MV-4-11 (cell line): ENCODE results near the gene PLXDC2.
A peak's percentile ranks its signal among the peaks of the same experiment; 100 is the strongest.
"Not testable (repeated sequence)": the region's sequence is repeated elsewhere in the genome, so short reads cannot be mapped to it uniquely, and the experiment has no call there.

Experiments
- DNase-seq: peaks from one replicate; lab custom pipeline; 2025; lab: John Stamatoyannopoulos, UW

PLXDC2 gene

DNA sequence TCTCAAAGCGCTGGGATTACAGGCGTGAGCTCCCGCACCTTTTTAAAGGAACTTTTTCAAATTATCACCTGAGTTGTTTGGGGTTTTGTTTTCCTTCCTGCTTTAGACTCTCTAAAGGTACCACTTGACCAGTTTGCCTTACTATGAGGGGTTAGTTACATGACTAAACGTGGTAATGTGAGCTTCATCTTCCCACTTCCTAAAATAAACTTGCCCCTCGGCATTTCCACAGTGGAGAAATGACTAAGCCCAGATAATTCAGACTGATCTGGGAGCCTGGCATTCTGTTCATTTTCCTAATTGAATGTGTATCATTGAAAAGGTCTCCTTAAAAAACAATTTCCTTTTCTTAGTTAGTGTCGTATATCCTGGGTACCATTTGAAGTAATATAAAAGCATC is 163.4 kb downstream of the PLXDC2 start:
- DNase-seq, result no peak

- DNase-seq, result peak; percentile 70
Observed at GRCh38 chr10:19983880-19984565, 167.8 kb downstream of the PLXDC2 start.

- DNase-seq, result no peak
Observed at GRCh38 chr10:19985745-19986144, 169.5 kb downstream of the PLXDC2 start.

DNA sequence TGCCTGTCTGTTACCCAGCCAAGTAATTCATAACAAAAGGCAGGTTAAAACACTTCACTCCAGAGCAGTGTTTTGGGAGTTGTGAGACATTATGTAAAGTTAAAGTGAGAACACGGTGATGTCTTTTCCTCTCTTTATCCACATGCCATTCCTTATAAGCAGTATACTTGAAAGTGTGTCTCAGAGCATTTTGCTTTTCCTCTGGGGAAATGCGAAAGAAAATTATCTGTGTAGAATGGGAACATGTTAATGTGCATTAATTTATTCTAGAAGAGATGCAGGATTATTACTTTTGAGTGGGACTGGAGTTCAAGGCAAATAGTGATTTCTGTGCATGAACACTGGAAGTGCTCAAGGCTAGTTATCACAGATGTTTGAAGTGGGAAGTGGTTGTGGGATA is 170.4 kb downstream of the PLXDC2 start:
- no peak for DNase-seq

DNA sequence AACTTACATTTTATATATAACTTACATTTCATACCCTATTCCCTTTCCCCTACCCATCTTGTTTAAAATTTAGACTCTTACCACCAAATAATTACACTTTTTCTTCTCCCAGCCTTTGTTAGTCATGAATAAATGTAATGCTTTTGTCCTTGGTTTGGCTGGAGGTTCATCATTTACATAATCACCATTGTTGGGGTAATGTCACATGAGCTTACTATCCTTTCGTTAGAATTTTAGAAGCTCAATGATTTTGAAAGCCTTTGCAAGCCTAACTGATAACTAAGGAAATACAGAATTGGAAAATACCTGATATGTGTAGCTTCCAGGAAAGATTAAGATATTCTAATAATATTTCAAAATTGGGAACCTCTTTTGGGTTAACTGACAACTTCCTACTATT is 171.7 kb downstream of the PLXDC2 start:
- no peak for DNase-seq

- DNase-seq, result peak; percentile 87
Observed at GRCh38 chr10:19993714-19994315, 177.6 kb downstream of the PLXDC2 start.

DNA sequence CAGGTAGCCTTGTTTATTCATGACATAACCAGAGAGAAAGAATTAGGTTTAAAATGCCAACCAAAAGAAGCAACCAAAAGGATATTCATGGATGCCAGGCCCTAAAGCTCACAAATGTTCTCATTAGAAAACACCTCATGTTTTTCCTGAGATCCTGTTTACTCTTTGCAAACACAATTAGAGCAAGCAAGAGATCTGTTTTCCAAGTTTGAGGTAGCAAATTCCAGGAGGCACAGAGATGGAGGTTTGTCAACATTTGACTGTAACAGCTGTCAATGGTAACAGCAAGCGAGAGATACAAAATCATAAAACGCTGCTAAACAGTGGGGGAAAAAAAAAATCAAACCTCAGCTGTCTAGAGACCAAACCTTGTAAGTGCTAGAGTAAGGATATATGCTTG is 182.2 kb downstream of the PLXDC2 start:
- no peak for DNase-seq

DNA sequence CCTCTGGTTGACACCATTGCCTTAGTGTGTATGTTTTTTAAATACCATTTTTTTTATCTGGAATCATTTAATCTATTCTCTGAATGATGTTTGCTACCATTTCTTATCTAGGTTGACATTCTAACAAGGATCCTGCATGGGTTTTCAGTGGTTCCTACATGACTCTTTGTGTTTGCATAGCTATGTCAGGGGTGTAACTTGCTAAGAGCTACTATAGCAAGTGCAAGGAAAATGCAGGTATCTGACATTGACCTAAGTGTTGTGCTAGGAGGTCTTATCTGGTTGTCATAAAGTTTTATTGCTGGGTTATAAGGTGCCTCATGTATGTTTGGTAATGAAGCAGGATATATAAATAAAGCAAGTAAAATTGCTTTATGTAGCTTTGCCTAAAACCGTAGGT is 183.2 kb downstream of the PLXDC2 start:
- no peak for DNase-seq

GRCh38 chr10:20002026-20002425 is 185.8 kb downstream of the PLXDC2 start:
- DNase-seq, result not testable (repeated sequence)

DNA sequence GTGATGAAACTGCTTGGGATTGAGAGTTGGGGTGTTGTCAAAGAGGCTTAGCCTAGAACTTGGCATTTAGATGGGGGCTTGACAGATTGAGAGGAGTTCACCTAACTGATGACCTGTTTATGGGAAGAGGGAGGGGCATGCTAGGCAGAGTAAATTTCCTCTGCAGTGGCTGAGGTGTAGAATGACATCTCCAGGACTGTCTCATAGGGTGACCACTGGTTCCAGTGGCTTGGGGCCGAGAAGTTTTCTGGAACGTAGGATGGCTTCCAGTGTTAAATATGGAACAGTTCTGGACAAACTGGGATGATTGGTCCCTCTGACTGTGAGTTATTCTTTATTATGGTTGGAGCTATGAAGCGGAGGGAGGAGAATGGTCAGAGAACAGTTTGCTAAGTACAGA is 186.4 kb downstream of the PLXDC2 start:
- no peak for DNase-seq

GRCh38 chr10:20004087-20004523 is 187.9 kb downstream of the PLXDC2 start:
- peak; percentile 86 for DNase-seq

GRCh38 chr10:20005638-20006037 is 189.4 kb downstream of the PLXDC2 start:
- DNase-seq, result no peak

GRCh38 chr10:20006169-20006870 is 190.1 kb downstream of the PLXDC2 start:
- DNase-seq, result no peak

DNA sequence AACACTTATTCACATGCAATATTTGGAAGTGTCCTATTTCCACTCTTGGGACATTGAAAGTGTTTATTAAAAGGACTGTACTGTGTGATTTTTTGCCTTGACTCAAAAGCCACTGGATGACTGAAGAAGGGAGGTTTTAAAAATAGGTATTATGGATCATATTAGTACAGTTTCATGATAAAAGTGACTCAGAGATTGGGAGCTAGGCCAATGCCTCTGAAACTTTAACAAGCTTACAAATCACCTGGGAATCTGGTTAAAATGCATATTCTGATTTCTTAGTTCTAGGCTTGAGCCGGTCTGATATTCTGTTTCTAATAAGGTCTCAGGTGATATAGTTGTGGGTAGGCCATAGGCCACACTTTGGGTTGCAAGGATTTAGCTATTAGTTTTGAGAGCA is 191.2 kb downstream of the PLXDC2 start:
- DNase-seq, result no peak

DNA sequence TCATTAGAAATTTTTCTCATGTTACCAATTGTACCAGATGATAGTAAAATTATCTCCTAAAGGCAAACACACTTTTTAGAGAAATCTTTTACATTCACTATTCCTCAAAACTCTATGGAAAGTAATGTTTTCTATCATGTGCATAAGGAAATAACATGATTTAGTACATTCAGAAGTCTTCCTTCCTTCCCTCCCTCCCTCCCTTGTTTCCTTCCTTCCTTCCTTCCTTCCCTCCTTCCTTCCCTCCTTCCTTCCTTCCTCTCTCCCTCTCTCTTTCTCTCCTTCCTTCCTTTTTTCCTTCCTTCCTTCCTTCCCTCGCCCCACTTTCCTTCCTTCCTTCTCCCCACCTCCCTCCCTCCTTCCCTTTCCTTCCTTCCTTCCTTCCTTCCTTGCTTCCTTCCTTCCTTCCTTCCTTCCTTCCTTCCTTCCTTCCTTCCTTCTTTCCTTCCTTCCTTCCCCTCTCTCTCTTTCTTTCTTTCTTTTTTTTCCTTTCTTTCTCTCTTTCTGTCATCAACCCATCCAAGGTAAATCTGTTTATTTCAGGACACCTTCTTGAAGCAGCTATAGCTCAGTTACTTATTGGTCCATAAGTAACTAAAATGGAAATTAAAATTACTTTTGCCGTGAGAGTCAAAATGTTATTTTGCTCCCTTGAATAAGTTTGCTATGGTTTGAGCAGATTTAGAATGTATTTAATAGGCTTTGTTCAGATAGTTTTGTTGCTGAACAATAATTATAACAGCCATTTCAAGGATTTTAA is 197.9 kb downstream of the PLXDC2 start:
- DNase-seq, result no peak

DNA sequence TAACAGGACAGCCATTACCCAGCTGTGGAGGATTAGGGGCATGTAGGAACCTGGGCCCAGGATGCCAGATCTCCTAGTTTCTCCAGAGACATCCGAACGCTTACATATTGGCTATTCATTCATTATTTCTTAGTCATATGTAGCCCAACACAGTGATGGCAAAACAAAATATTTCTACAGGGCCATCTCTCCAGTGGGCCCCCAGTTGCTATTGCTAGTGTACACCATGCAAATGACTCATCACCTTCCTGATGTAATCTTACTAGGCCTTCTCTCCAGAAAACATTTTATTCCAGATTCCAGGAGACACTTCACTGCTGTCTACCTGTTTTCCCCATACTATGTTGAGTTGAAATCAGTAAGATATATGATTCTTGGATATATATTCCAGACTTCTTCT is 201.7 kb downstream of the PLXDC2 start:
- DNase-seq, result peak; percentile 9

DNA sequence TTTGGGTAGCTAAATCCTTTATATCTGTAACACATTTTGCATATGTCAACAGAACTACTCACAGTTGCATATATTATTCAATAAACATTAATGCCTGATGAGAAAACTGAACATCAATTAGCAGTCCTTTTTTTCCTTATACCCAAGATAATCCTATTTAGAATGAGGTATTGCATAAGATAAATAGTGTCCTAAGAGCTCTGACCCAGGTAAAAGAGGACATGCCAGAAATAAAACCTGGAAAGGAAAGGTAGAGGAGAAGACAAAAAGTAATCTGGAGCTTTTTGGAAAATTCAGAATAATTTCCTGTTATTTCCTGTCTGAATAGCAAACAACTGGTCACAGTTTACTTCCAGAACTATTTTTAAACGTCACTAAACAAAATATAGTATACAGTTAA is 204.4 kb downstream of the PLXDC2 start:
- no peak for DNase-seq

- DNase-seq, result no peak
Observed at GRCh38 chr10:20029523-20029922, 213.3 kb downstream of the PLXDC2 start.

- DNase-seq, result no peak
Observed at GRCh38 chr10:20033476-20033875, 217.2 kb downstream of the PLXDC2 start.

DNA sequence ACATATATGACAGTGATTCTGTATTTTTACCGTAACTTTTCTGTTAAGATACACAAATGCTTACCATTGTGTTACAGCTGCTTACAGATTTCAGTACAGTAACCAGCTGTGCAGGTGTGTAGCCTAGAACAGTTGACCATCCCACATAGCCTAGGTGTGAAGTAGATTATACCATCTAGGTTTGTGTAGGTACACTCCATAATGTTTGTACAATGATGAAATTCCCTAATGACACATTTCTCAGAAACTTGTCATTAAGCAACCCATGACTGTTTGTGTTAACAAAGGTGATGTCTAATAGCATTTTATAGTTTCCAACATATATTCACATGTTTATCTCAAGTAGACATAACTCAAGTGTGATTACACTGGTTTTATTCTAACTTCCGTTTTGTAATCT is 218.5 kb downstream of the PLXDC2 start:
- no peak for DNase-seq

DNA sequence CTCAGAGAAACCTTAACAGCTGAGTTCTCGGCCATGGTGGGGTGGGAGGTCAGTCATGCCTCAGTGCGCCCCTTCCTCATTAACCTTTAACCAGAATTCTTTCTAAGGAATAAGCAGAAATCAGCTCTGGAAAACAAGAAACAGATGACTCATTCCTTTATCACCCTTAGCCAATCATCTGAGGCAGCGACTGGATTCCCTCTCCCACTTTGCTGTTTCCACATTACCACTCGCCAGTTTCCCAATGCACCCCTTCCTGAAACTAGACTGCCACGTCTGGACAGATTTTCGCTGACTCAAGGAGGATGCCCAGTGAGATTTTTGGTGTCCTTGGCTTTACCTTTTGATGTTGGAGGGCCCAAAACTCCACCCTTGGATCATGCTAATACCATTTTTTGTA is 223.8 kb downstream of the PLXDC2 start:
- DNase-seq, result no peak

DNA sequence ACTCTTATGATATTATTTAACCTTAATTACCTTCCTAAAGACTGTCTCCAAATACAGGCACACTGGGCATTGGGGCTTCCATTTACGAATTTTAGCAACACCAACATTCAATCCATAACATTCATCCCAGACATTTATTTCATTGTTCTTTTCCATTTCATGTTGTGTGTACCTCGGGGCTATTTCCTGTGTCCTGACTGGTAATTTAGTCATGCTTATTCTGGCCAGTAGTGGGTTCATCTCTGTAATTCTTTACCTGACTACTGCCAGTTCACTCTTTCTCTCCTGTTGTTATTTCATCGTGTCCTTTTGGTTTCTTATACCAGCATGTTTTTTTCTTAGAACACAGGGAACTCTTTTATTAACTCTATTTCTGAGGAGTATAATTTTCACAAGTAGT is 225.7 kb downstream of the PLXDC2 start:
- DNase-seq, result no peak

GRCh38 chr10:20045100-20045499 is 228.9 kb downstream of the PLXDC2 start:
- DNase-seq, result not testable (repeated sequence)
